AG04450 (cell line): Measurements from ENCODE around the gene UBXN7. TPM values are rescaled to one million over a fixed set of nuclear protein-coding genes. Genes with fewer than 3 reads are reported as not detected.
"Not testable (repeated sequence)": the region's sequence is repeated elsewhere in the genome, so short reads cannot be mapped to it uniquely, and the experiment has no call there.

Experiments
- CTCF ChIA-PET: fragments of 300-600, 350-600 bp; formaldehyde crosslinking; extraction: SDS; loops from one replicate; lab custom pipeline; 2022; ENCODE audit warnings: antibody characterized with exemption, inconsistent platforms; lab: Charles Lee
- POLR2A ChIA-PET: fragments of 350-600 bp; formaldehyde crosslinking; extraction: SDS; loops from one replicate; lab custom pipeline; 2021; ENCODE audit warnings: antibody characterized with exemption, inconsistent platforms; lab: Yijun Ruan, JAX
- DNase-seq: peaks from one replicate; pipeline ENCODE4 v3.0.0-alpha.2; 2011; ENCODE audit warnings: low read depth, low spot score
- H3K27ac ChIP-seq: one replicate; pipeline ENCODE4 v1.5.1; 2012; ENCODE audit warnings: low read depth, low read length, control low read depth
- H3K27me3 ChIP-seq: one replicate; pipeline ENCODE4 v1.6.0; 2012; ENCODE audit warnings: low read length; ENCODE audit not compliant: control insufficient read depth, insufficient read depth
- H3K4me3 ChIP-seq: 2 replicates; pipeline ENCODE4 v1.5.1; 2011; ENCODE audit warnings: mild to moderate bottlenecking, low read depth, low read length, control low read depth
- H3K9me3 ChIP-seq: 2 replicates; pipeline ENCODE4 v1.5.1; 2012; ENCODE audit warnings: low read length; ENCODE audit not compliant: control insufficient read depth, insufficient read depth
- polyA plus RNA-seq: library from polyadenylated mRNA; depleted of rRNA; stranded (reverse); fragments of >200 nt; gene quantifications from 2 replicates; pipeline ENCODE4 v1.2.3, GENCODE V29; 2011
- TF ChIP-seq, protein P1 (sequence below): IDR thresholded peaks from 2 replicates; pipeline ENCODE4 v1.5.1; 2011; ENCODE audit warnings: low read depth, low read length, control low read depth, inconsistent platforms

The UBXN7 gene
- polyA plus RNA-seq, 1 experiment = 28.6 TPM

DNA sequence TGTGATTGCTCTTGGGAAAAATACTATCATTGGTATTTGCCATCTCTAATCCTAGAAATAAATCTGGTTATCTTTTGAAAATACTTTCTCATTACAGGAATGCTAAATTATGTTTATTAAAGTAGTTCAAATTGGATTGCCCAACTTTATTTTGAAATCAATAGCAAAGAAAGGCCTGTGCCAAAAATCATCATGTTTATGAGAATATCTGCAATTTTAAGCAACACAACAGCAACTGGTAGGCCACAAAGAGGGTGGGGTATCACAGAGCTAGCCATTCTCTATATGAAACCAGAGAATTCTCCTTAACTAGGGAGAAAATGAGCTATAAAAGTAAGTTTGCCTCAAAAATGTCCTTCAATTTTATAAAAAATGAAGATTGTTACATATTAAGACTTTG is 82.2 kb downstream of the UBXN7 start:
- H3K9me3 ChIP-seq = no peaks in the 10 kb centered on the region
- no peaks in the 10 kb centered on the region for H3K27me3 ChIP-seq
- POLR2A ChIA-PET = no interaction called here
- TF ChIP-seq, protein P1, sequence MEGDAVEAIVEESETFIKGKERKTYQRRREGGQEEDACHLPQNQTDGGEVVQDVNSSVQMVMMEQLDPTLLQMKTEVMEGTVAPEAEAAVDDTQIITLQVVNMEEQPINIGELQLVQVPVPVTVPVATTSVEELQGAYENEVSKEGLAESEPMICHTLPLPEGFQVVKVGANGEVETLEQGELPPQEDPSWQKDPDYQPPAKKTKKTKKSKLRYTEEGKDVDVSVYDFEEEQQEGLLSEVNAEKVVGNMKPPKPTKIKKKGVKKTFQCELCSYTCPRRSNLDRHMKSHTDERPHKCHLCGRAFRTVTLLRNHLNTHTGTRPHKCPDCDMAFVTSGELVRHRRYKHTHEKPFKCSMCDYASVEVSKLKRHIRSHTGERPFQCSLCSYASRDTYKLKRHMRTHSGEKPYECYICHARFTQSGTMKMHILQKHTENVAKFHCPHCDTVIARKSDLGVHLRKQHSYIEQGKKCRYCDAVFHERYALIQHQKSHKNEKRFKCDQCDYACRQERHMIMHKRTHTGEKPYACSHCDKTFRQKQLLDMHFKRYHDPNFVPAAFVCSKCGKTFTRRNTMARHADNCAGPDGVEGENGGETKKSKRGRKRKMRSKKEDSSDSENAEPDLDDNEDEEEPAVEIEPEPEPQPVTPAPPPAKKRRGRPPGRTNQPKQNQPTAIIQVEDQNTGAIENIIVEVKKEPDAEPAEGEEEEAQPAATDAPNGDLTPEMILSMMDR = no peak
- no peak overlapping the region for H3K27ac ChIP-seq
- CTCF ChIA-PET = no interaction called here
- H3K4me3 ChIP-seq = no peak overlapping the region
- DNase-seq = no peak

DNA sequence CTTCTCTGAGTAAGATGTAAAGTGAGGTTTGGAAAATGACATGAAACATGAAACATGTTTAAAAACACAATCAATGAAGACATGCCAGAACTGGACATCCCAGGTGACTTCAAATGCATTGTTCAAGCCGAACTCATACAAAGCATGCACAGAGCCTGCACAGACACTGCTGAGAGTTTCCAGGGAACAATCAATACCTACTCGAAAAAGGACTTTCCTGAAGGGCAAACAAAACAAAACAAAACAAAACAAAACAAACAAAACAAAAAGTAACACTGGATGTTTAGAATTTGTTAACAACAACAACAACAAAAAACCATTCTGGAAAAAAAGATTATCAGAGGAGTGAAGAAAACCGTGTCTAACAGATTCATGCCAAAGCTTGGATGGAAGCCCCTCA is 83.5 kb downstream of the UBXN7 start:
- Histone ChIP-seq H3K27me3 (no peaks in the 10 kb centered on the region), H3K27ac (no peak overlapping the region), H3K4me3 (no peak overlapping the region), H3K9me3 (no peaks in the 10 kb centered on the region)
- no peak for DNase-seq
- TF ChIP-seq, protein P1 = no peak
- ChIA-PET POLR2A (no interaction called here), CTCF (no interaction called here)

DNA sequence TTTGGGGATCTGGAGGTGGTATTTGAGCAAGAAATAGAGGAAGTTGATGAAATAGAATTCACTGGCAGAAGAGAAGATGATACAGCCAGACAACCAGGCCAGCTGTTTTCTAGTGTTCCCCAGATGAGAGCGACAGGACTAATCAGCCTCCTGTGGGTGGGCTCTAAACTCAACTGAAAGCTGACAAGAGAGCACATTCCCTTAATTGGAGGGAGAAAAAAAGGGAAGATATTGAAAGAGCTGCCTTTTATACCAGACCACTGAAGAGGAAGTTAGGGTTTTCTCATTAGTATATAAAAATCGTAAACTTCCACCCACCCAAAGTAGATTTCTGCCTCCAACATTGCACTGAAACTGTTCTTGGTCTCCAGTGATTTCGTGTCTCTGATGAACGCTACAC is 87.6 kb downstream of the UBXN7 start:
- ChIA-PET CTCF (no interaction called here), POLR2A (no interaction called here)
- peaks cover 4% of the 10 kb centered on the region for H3K9me3 ChIP-seq
- no peaks in the 10 kb centered on the region for H3K27me3 ChIP-seq
- H3K4me3 ChIP-seq = no peak overlapping the region
- DNase-seq = no peak
- no peak overlapping the region for H3K27ac ChIP-seq
- TF ChIP-seq, protein P1 = no peak

DNA sequence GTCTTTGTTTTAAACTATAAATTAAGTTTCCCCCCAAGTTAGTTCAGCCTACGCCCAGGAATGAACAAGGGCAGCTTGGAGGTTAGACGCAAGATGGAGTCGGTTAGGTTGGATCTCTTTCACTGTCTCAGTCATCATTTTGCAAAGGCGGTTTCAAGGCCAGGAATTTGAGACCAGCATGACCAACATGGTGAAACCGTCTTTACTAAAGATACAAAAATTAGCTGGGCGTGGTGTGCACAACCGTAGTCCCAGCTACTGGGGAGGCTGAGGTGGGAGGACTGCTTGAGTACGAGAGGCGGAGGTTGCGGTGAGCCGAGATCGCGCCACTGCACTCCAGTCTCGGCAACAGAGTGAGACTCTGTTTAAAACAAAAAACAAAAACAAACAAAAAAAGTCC is 88.3 kb downstream of the UBXN7 start:
- DNase-seq, H3K27ac ChIP-seq, H3K27me3 ChIP-seq, POLR2A ChIA-PET, H3K4me3 ChIP-seq, H3K9me3 ChIP-seq, CTCF ChIA-PET: not testable (repeated sequence)

DNA sequence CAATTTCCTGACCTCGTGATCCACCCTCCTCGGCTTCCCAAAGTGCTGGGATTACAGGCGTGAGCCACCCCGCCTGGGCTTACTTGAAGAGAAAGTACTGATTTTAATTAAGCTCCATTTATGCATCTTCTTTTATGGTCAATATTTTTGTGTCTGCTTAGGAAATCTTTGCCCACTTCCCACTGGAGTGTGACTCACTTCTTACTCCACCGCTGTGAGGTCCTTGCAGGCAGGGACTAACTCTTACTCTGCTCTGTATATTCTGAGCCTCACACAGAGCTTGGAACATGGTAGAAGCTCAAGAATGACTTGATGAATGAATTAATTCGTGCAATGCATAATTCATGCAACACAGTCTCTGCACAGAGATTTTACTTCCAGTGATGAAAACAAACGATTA is 91.1 kb downstream of the UBXN7 start:
- ChIA-PET POLR2A (interaction anchor here (0.7 kb wide), 1 partner anchor 24 kb away, joined by 4 read pairs; no protein-coding TSS in a partner anchor), CTCF (interaction anchor here (0.6 to 0.9 kb wide), 2 partner anchors 18 to 100 kb away, joined by 3 to 5 read pairs; no protein-coding TSS in a partner anchor)
- TF ChIP-seq, protein P1 = no peak
- no peak for DNase-seq
- Histone ChIP-seq H3K27ac (no peak overlapping the region), H3K27me3 (no peaks in the 10 kb centered on the region), H3K4me3 (no peak overlapping the region), H3K9me3 (peaks cover 6% of the 10 kb centered on the region)
